Panc1 (cell line): ENCODE measurements around the gene SYT17.

Source experiments
- POLR2AphosphoS5 ChIP-seq: IDR thresholded peaks from 2 replicates; pipeline ENCODE4 v1.6.1; 2012; ENCODE audit warnings: mild to moderate bottlenecking, low read depth, low read length, moderate library complexity
- TF ChIP-seq, protein P1 (sequence below): fragments of 450-650 bp; IDR thresholded peaks from 2 replicates; pipeline ENCODE4 v1.5.1; 2017; ENCODE audit warnings: mild to moderate bottlenecking

DNA sequence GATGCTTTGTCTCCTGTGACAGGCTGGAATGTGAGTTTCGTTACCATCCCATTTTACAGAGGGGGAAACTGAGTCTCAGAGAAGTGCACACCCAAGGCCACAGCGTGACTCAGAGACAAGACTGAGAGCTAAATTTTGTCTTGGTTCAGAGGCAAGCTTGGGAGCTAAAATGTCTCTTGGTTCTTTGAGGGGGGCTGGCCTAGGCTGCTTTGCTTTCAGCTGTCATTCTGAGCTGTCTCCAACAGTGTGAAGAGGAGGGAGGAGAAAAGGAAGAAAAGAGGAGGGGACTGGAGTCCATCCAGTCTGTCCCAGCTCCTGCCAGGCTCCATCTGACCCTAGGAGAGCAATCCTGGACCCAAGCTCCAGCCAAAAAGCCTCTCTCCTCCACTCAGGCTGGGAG lies 117.4 kb downstream of the SYT17 start, which contains the start of gene CLEC19A:
- no peak for TF ChIP-seq POLR2AphosphoS5
- TF ChIP-seq, protein P1, sequence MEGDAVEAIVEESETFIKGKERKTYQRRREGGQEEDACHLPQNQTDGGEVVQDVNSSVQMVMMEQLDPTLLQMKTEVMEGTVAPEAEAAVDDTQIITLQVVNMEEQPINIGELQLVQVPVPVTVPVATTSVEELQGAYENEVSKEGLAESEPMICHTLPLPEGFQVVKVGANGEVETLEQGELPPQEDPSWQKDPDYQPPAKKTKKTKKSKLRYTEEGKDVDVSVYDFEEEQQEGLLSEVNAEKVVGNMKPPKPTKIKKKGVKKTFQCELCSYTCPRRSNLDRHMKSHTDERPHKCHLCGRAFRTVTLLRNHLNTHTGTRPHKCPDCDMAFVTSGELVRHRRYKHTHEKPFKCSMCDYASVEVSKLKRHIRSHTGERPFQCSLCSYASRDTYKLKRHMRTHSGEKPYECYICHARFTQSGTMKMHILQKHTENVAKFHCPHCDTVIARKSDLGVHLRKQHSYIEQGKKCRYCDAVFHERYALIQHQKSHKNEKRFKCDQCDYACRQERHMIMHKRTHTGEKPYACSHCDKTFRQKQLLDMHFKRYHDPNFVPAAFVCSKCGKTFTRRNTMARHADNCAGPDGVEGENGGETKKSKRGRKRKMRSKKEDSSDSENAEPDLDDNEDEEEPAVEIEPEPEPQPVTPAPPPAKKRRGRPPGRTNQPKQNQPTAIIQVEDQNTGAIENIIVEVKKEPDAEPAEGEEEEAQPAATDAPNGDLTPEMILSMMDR, result no peak
